A673 (cell line): Measurements from ENCODE around the gene CD86. TPM values are rescaled to one million over a fixed set of nuclear protein-coding genes. Genes with fewer than 3 reads are reported as not detected.

Experiments
- BruUV-seq: library from RNA; stranded (reverse); fragments of 400-500 nt; replicated peaks from 2 replicates; lab custom pipeline; 2021; lab: Mats Ljungman, UMichigan
- CTCF ChIA-PET: fragments of 300-600 bp; sonication (Branson Sonifier 250); formaldehyde crosslinking; loops from one replicate; lab custom pipeline; 2022; ENCODE audit warnings: antibody characterized with exemption; lab: Charles Lee
- POLR2A ChIA-PET: fragments of 300-600 bp; sonication (Branson Sonifier 250); formaldehyde crosslinking; loops from one replicate; lab custom pipeline; 2022; ENCODE audit warnings: antibody characterized with exemption; ENCODE audit not compliant: low non-redundant PET; lab: Charles Lee
- DNase-seq: peaks from one replicate; pipeline ENCODE4 v3.0.0-alpha.2; 2015; ENCODE audit warnings: low spot score
- H3K27ac ChIP-seq: fragments of 200-600 bp; sonication (generic); 2 replicates; pipeline ENCODE4 v1.5.1; 2016; ENCODE audit warnings: mixed run types, low read depth, mild to moderate bottlenecking, mixed read lengths, antibody characterized with exemption, low read length; ENCODE audit not compliant: poor library complexity, severe bottlenecking
- H3K27me3 ChIP-seq: fragments of 200-600 bp; sonication (generic); replicated peaks from 2 replicates; pipeline ENCODE4 v1.6.1; 2017; ENCODE audit warnings: mixed run types, low read depth, mild to moderate bottlenecking, mixed read lengths, antibody characterized with exemption, low read length; ENCODE audit not compliant: insufficient read depth, poor library complexity
- H3K36me3 ChIP-seq: fragments of 200-600 bp; sonication (generic); 2 replicates; pipeline ENCODE4 v1.6.1; 2016; ENCODE audit warnings: mixed run types, mild to moderate bottlenecking, mixed read lengths, antibody characterized with exemption, low read length; ENCODE audit not compliant: insufficient read depth, poor library complexity, severe bottlenecking
- H3K4me1 ChIP-seq: fragments of 200-600 bp; sonication (generic); 2 replicates; pipeline ENCODE4 v1.6.1; 2017; ENCODE audit warnings: mixed run types, mild to moderate bottlenecking, mixed read lengths, antibody characterized with exemption, low read length; ENCODE audit not compliant: insufficient read depth, poor library complexity, severe bottlenecking
- H3K4me3 ChIP-seq: fragments of 200-600 bp; sonication (generic); 2 replicates; pipeline ENCODE4 v1.5.1; 2016; ENCODE audit warnings: low read depth, mixed run types, mild to moderate bottlenecking, mixed read lengths, low read length; ENCODE audit not compliant: poor library complexity, severe bottlenecking
- H3K9me3 ChIP-seq: fragments of 200-600 bp; sonication (generic); 2 replicates; pipeline ENCODE4 v1.6.1; 2016; ENCODE audit warnings: mixed run types, low read depth, mild to moderate bottlenecking, mixed read lengths, antibody characterized with exemption, low read length; ENCODE audit not compliant: poor library complexity, severe bottlenecking
- CTCF ChIP-seq: fragments of 300-800, 200-600 bp; sonication (generic); conservative IDR thresholded peaks from 2 replicates; pipeline ENCODE4 v1.5.1; 2017; ENCODE audit warnings: low read depth, mild to moderate bottlenecking, antibody characterized with exemption, low read length, moderate library complexity, mixed read lengths
- EZH2 ChIP-seq: fragments of 200-600 bp; sonication (generic); IDR thresholded peaks from 2 replicates; pipeline ENCODE4 v1.6.1; 2017; ENCODE audit warnings: borderline replicate concordance, low read depth, mild to moderate bottlenecking, mixed read lengths, antibody characterized with exemption, low read length; ENCODE audit not compliant: poor library complexity, severe bottlenecking
- intact Hi-C: fragments of 100-400 bp; cut with micrococcal nuclease; formaldehyde crosslinking; loops from one replicate; pipeline ENCODE4 v1.10.0; 2022; ENCODE audit not compliant: unreplicated experiment
- total RNA-seq: library from RNA; stranded (reverse); gene quantifications from 2 replicates; pipeline ENCODE4 v1.2.3, GENCODE V29; 2021

Gene CD86
- total RNA-seq, 1 experiment from 2014 or later = not detected

- BruUV-seq = no TSS peak
- intact Hi-C loops = no loop called here
These were observed 44.7 kb upstream of the CD86 start for GRCh38 chr3:122010506-122010905.

GRCh38 chr3:122011396-122011795 is 43.8 kb upstream of the CD86 start:
- intact Hi-C loops = no loop called here
- H3K9me3 ChIP-seq = no peaks in the 10 kb centered on the region
- no TSS peak for BruUV-seq
- TF ChIP-seq EZH2 = no peak
- TF ChIP-seq CTCF = no peak
- CTCF ChIA-PET = no interaction called here
- H3K27ac ChIP-seq = no peak overlapping the region
- H3K4me1 ChIP-seq = no peaks in the 10 kb centered on the region
- no peak overlapping the region for H3K4me3 ChIP-seq
- POLR2A ChIA-PET = no interaction called here
- H3K27me3 ChIP-seq = no peaks in the 10 kb centered on the region
- no peaks in the 10 kb centered on the region for H3K36me3 ChIP-seq
- DNase-seq = no peak

More at GRCh38 chr3:122010506-122010905, 44.7 kb upstream of the CD86 start:
- Histone ChIP-seq H3K27ac (no peak overlapping the region), H3K27me3 (no peaks in the 10 kb centered on the region), H3K4me1 (no peaks in the 10 kb centered on the region), H3K9me3 (no peaks in the 10 kb centered on the region), H3K36me3 (no peaks in the 10 kb centered on the region), H3K4me3 (no peak overlapping the region)
- POLR2A ChIA-PET = no interaction called here
- CTCF ChIA-PET = no interaction called here
- no peak for DNase-seq
- TF ChIP-seq CTCF (no peak), EZH2 (no peak)

GRCh38 chr3:122012821-122013220 is 42.3 kb upstream of the CD86 start:
- Histone ChIP-seq H3K36me3 (no peaks in the 10 kb centered on the region), H3K9me3 (no peaks in the 10 kb centered on the region), H3K4me1 (no peaks in the 10 kb centered on the region), H3K4me3 (no peak overlapping the region), H3K27ac (no peak overlapping the region), H3K27me3 (no peaks in the 10 kb centered on the region)
- ChIA-PET CTCF (no interaction called here), POLR2A (no interaction called here)
- DNase-seq = no peak
- intact Hi-C loops = no loop called here
- BruUV-seq = no TSS peak
- TF ChIP-seq CTCF = no peak
- TF ChIP-seq EZH2 = no peak
